Measurements from ENCODE around the gene KIAA1755.
"Not testable (repeated sequence)": the region's sequence is repeated elsewhere in the genome, so short reads cannot be mapped to it uniquely, and the experiment has no call there.

KIAA1755 gene

DNA sequence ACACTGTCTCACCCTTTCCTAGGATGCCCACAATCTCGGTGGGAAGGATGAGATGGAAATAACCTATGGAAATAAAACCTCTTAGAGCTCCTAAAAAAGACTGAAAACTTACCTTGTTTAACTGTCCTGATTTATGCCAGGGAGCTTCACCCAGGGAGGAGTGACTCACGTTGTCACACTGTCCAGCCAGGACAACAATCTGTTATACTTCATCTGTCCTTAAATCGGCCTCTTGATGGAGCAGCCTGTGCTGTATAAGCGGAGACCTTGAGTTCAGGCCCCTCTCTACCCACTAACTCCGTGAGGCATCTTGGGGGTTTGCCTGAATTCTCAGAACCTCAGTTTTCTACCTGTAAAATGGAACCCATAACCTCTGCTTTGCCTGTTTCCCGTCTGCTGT is 9.2 kb upstream of the KIAA1755 start:
- H3K4me3 ChIP-seq (ENCODE audit: low read length) = no peak overlapping the region
- DNase-seq (ENCODE audit: low read depth, low spot score) = no peak

GRCh38 chr20:38269040-38269439 is 8.5 kb upstream of the KIAA1755 start:
- no peak for DNase-seq (ENCODE audit: low read depth, low spot score)

DNA sequence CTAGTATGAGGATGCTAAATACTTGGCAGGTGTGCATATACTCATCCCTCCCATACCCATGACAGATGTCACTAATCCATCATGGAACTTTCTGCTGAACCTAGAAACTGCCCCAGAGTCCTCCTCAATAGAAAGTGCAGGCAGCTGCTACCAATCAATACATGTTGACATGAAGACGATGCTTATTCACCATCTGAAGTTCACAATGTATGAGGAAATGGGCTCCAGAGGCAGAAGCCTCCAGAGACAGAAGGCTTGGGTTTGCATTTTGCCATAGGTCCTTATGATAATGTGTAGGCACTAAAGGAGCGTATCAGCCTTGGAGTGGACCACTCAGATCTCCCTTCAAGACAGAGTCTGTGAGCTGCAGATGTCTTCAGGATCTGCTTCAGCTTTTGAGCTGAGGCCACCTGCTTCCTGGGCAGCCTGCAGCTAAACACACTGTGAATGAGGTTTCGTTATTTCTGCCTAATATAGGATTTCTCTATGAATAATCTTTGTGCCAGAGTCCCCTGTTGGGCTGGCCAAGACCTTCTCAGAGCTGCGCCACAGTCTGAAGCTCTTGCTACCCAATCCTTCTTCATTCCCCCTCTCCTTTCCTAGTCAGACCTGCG is 7.5 kb upstream of the KIAA1755 start:
- no peak overlapping the region for H3K4me3 ChIP-seq (ENCODE audit: low read length)
- DNase-seq (ENCODE audit: low read depth, low spot score) = no peak

More at GRCh38 chr20:38269040-38269439, 8.5 kb upstream of the KIAA1755 start:
- H3K4me3 ChIP-seq (ENCODE audit: low read length) = no peak overlapping the region

- no peak for DNase-seq (ENCODE audit: low read depth, low spot score)
- no peak overlapping the region for H3K4me3 ChIP-seq (ENCODE audit: low read length)
Observed at GRCh38 chr20:38267296-38267695, 6.8 kb upstream of the KIAA1755 start.

GRCh38 chr20:38266426-38266825 is 5.9 kb upstream of the KIAA1755 start:
- no peak for DNase-seq (ENCODE audit: low read depth, low spot score)
- no peak overlapping the region for H3K4me3 ChIP-seq (ENCODE audit: low read length)

- H3K4me3 ChIP-seq (ENCODE audit: low read length) = no peak overlapping the region
- no peak for DNase-seq (ENCODE audit: low read depth, low spot score)
Observed at GRCh38 chr20:38262931-38263330, 2.4 kb upstream of the KIAA1755 start.

DNA sequence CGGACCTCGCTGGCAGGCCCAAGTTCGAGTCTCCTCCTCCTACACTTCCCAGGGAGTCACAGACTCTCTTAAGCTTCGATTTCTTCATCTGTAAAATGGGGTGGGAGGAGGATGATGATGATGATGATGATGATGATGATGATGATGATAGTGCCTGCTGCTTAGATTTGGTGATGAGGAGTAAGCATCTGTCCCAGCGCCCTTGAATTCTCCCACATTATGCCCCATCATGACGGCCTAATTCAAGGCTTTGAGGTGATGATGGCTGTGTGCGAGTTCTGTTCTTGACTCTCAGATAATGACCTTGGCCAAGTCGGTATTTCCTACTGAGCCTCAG is 487 bp upstream of the KIAA1755 start:
- DNase-seq (ENCODE audit: low read depth, low spot score) = no peak
- no peak overlapping the region for H3K4me3 ChIP-seq (ENCODE audit: low read length)

GRCh38 chr20:38260025-38260377 is 534 bp downstream of the KIAA1755 start:
- no peak overlapping the region for H3K4me3 ChIP-seq (ENCODE audit: low read length)
- DNase-seq (ENCODE audit: low read depth, low spot score) = no peak

DNA sequence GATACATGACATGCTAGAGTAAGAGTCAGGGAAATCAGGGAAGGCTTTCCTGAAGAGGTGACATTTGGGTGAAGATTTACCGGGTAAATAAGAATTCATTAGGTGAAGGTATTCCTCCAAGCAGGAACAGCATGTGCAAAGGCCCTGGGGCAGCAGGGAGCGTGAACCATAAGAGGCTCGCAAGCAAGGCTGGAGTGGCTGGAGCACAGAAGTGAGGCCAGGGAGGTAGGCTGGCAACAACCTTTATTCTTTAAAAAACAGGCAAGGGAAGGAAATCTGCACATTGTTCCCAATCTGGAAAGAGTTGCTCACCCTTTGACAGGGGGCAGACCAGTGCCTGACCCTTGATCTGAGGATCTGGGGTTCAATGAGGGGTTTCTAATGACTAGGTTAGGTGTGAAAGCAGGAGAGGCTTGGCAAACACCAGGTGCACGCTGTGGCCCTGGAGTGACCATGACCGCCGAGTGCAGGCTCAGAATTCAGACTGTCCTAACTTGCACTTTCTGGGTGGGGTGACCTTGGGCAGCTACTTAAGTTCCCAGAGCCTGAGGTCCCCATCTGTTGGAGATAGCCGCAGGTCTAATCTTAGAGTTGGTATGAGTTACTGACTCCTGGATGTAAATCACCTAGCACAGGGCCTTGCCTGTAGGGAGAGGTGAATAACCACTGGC is 1.9 kb downstream of the KIAA1755 start:
- H3K4me3 ChIP-seq (ENCODE audit: low read length) = no peak overlapping the region
- DNase-seq (ENCODE audit: low read depth, low spot score) = no peak

GRCh38 chr20:38256966-38257365 is 3.6 kb downstream of the KIAA1755 start:
- no peak overlapping the region for H3K4me3 ChIP-seq (ENCODE audit: low read length)
- no peak for DNase-seq (ENCODE audit: low read depth, low spot score)

DNA sequence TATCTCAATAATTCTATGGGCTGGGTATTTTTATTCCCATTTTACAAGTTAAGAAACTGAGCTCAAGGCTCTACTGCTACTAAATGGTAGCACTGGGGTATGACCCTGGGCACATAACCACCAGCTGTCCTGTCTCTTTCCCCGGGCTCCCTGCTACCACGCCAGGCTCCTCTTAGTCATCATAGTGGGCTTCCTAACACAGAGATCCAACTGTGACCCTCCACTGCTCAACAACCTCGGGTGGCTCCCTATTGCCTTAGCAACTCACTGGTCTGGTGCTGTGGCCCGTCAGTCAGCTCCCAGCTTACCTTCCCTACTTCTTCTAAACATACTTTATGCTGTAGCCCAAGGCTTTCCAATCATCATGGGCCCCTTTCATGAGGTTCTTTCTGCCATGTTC is 4.5 kb downstream of the KIAA1755 start:
- H3K4me3 ChIP-seq (ENCODE audit: low read length) = no peak overlapping the region
- DNase-seq (ENCODE audit: low read depth, low spot score) = no peak

DNA sequence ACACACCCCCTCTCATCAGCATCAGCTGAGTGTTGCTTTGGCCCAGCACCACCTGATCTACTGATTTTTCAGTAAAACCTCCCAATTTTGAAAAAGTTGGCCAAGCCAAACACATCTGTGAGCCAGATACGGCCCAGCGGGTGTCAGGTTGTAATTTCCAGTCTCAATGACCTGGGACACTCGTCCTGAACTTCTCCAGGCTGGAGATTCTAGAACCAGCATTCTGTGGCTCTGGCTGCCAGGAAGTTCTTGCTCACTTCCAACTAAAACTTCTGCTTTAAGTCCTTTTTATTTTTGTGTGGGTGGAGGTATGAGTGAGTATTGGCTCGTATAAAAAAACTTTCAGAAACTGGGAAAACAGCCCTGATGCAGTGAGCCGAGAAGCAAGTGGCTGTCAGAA is 5.1 kb downstream of the KIAA1755 start:
- DNase-seq (ENCODE audit: low read depth, low spot score) = no peak

GRCh38 chr20:38254621-38255020 is 5.9 kb downstream of the KIAA1755 start:
- not testable (repeated sequence) for H3K4me3 ChIP-seq (ENCODE audit: low read length); DNase-seq (ENCODE audit: low read depth, low spot score)

More for the DNA sequence above, 5.1 kb downstream of the KIAA1755 start:
- no peak overlapping the region for H3K4me3 ChIP-seq (ENCODE audit: low read length)

GRCh38 chr20:38253571-38253970 is 7.0 kb downstream of the KIAA1755 start:
- no peak overlapping the region for H3K4me3 ChIP-seq (ENCODE audit: low read length)
- DNase-seq (ENCODE audit: low read depth, low spot score) = no peak

GRCh38 chr20:38252292-38253288 is 7.9 kb downstream of the KIAA1755 start:
- DNase-seq (ENCODE audit: low read depth, low spot score) = no peak
- H3K4me3 ChIP-seq (ENCODE audit: low read length) = no peak overlapping the region

- DNase-seq (ENCODE audit: low read depth, low spot score); H3K4me3 ChIP-seq (ENCODE audit: low read length): not testable (repeated sequence)
Observed at GRCh38 chr20:38251441-38251840, 9.1 kb downstream of the KIAA1755 start.

DNA sequence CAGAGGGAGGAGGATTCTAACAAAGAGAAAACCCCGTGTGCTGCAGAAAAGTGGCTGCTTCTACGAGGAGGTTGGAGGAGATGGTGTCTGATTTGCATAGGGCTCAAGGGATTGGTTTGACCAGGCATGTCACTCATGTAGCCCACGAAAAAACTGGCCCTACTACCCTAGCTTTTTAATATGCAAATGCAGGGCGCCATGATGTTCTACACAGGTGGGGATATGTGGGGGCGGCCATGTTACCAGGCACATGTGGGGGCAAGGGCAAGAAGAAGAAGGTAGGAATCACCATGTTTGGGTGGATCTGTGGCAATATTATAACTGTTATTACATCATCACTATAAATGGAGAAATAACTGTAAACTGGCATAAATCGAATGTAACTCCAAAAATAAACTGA is 9.9 kb downstream of the KIAA1755 start:
- DNase-seq (ENCODE audit: low read depth, low spot score) = no peak
- H3K4me3 ChIP-seq (ENCODE audit: low read length) = no peak overlapping the region

- DNase-seq (ENCODE audit: low read depth, low spot score) = no peak
- H3K4me3 ChIP-seq (ENCODE audit: low read length) = no peak overlapping the region
Observed at GRCh38 chr20:38249536-38250310, 10.8 kb downstream of the KIAA1755 start.

DNA sequence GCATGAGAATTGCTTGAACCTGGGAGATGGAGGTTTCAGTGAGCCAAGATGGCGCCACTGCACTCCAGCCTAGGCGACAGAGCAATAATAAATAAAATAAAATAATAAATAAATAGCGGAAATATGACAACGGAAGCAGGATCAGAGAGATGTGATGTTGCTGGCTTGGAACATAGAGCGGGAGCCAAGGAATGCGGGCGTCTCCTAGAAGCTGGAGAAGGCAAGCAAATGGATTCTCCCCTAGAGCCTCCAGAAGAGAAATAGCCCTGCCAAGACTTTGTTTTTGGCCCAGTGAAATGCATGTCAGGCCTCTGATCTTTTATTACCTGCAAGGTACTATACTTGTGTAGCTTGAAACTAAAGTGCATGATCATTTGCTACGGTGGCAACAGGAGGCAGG is 12.4 kb downstream of the KIAA1755 start:
- DNase-seq (ENCODE audit: low read depth, low spot score) = no peak
- H3K4me3 ChIP-seq (ENCODE audit: low read length) = no peak overlapping the region

All from Jurkat, Clone E6-1 (cell line).